ENCODE data around the gene OSGIN1. TPM values are rescaled to one million over a fixed set of nuclear protein-coding genes. Genes with fewer than 3 reads are reported as not detected.

The OSGIN1 gene
- polyA plus RNA-seq, 3 donors = 1.8 to 4.0 (median 2.0) TPM

GRCh38 chr16:83974475-83974874, 21.4 kb downstream of the OSGIN1 start:
- no peaks in the 10 kb centered on the region for H3K36me3 Mint-ChIP-seq
- H3K4me2 ChIP-seq (replicated peaks; ENCODE audit: extremely low read depth, low read length, poor library complexity, severe bottlenecking) = no peak overlapping the region
- H3K4me1 ChIP-seq (ENCODE audit: control insufficient read depth in 1 of 2, insufficient read depth in 2 of 2, low read length in 2 of 2) = no peaks in the 10 kb centered on the region
- no peak for DNase-seq
- H3K4me3 ChIP-seq (replicated peaks in 1 of 3; ENCODE audit: low read depth in 2 of 3, low read length in 3 of 3) = no peak overlapping the region
- H3K9me3 ChIP-seq (replicated peaks in 1 of 2; ENCODE audit: control insufficient read depth in 1 of 2, insufficient read depth in 1 of 2, low read length in 2 of 2) = peaks cover 22 to 24% of the 10 kb centered on the region in 2 donors
- no peak for TF ChIP-seq CTCF (IDR thresholded peaks at IDR 0.05)
- H3K27me3 ChIP-seq (ENCODE audit: control insufficient read depth in 2 of 2, insufficient read depth in 2 of 2, low read length in 2 of 2) = peaks cover 2 to 26% of the 10 kb centered on the region in 2 donors
- no peaks in the 10 kb centered on the region for H3K79me2 ChIP-seq (ENCODE audit: insufficient read depth, low read length)
- no peaks in the 10 kb centered on the region for H3K36me3 ChIP-seq (replicated peaks in 1 of 2; ENCODE audit: control insufficient read depth in 1 of 2, insufficient read depth in 2 of 2, low read length in 2 of 2)
- intact Hi-C loops (cut with micrococcal nuclease) = no loop called here
- H3K27ac Mint-ChIP-seq = no peak overlapping the region
- no peak overlapping the region for H3K4me3 Mint-ChIP-seq
- no peaks in the 10 kb centered on the region for H3K4me1 Mint-ChIP-seq
- H3K27me3 Mint-ChIP-seq (ENCODE audit: low read depth in 3 of 3) = peaks cover 38 to 47% (median 43%) of the 10 kb centered on the region in 3 donors
- H3K27ac ChIP-seq (ENCODE audit: low read depth in 1 of 2, low read length in 2 of 2) = no peak overlapping the region
- H2AFZ ChIP-seq (ENCODE audit: insufficient read depth, low read depth, low read length, poor library complexity, severe bottlenecking) = no peak overlapping the region
- H4K20me1 ChIP-seq (ENCODE audit: insufficient read depth, low read length) = no peaks in the 10 kb centered on the region
- peaks cover 12 to 26% (median 21%) of the 10 kb centered on the region in 7 donors for H3K9me3 Mint-ChIP-seq
- WGBS (ENCODE audit: insufficient coverage) = 62% methylated on average over 5 of the region's 7 CpGs
- no peak overlapping the region for H3K9ac ChIP-seq (ENCODE audit: insufficient read depth, low read length, poor library complexity, severe bottlenecking)

GRCh38 chr16:83975590-83976260, 22.7 kb downstream of the OSGIN1 start:
- WGBS (ENCODE audit: insufficient coverage) = 90% methylated on average over 15 of the region's 15 CpGs
- no peak overlapping the region for H3K27ac Mint-ChIP-seq

More at GRCh38 chr16:83975590-83976260, 22.7 kb downstream of the OSGIN1 start:
- H3K79me2 ChIP-seq (ENCODE audit: insufficient read depth, low read length) = no peaks in the 10 kb centered on the region
- Mint-ChIP-seq H3K27me3 (ENCODE audit: low read depth in 3 of 3) (peaks cover 29 to 35% (median 32%) of the 10 kb centered on the region in 3 donors), H3K36me3 (no peaks in the 10 kb centered on the region), H3K9me3 (peaks cover 12 to 30% (median 23%) of the 10 kb centered on the region in 7 donors), H3K4me1 (no peaks in the 10 kb centered on the region), H3K4me3 (no peak overlapping the region)
- no peak for TF ChIP-seq CTCF (IDR thresholded peaks at IDR 0.05)
- intact Hi-C loops (cut with micrococcal nuclease) = no loop called here
- H3K9ac ChIP-seq (ENCODE audit: insufficient read depth, low read length, poor library complexity, severe bottlenecking) = no peak overlapping the region
- DNase-seq = no peak
- no peaks in the 10 kb centered on the region for H3K4me1 ChIP-seq (ENCODE audit: control insufficient read depth in 1 of 2, insufficient read depth in 2 of 2, low read length in 2 of 2)
- H4K20me1 ChIP-seq (ENCODE audit: insufficient read depth, low read length) = no peaks in the 10 kb centered on the region
- H3K36me3 ChIP-seq (replicated peaks in 1 of 2; ENCODE audit: control insufficient read depth in 1 of 2, insufficient read depth in 2 of 2, low read length in 2 of 2) = no peaks in the 10 kb centered on the region
- peaks cover 19 to 29% of the 10 kb centered on the region in 2 donors for H3K9me3 ChIP-seq (replicated peaks in 1 of 2; ENCODE audit: control insufficient read depth in 1 of 2, insufficient read depth in 1 of 2, low read length in 2 of 2)
- peaks cover 0 to 14% of the 10 kb centered on the region in 2 donors for H3K27me3 ChIP-seq (ENCODE audit: control insufficient read depth in 2 of 2, insufficient read depth in 2 of 2, low read length in 2 of 2)
- H3K27ac ChIP-seq (ENCODE audit: low read depth in 1 of 2, low read length in 2 of 2) = no peak overlapping the region
- H2AFZ ChIP-seq (ENCODE audit: insufficient read depth, low read depth, low read length, poor library complexity, severe bottlenecking) = no peak overlapping the region
- no peak overlapping the region for H3K4me2 ChIP-seq (replicated peaks; ENCODE audit: extremely low read depth, low read length, poor library complexity, severe bottlenecking)
- no peak overlapping the region for H3K4me3 ChIP-seq (replicated peaks in 1 of 3; ENCODE audit: low read depth in 2 of 3, low read length in 3 of 3)

Data from CD14-positive monocyte (primary cell).